Right atrium auricular region (tissue), 2 donors: ENCODE data around the gene WWOX. TPM values are rescaled to one million over a fixed set of nuclear protein-coding genes. Genes with fewer than 3 reads are reported as not detected.

Experiments
- DNase-seq: peaks from one replicate; pipeline ENCODE4 v3.0.0-alpha.2; 2019; ENCODE audit warnings: low spot score
- H3K27ac ChIP-seq, 2 donors: fragments of 200-600 bp; sonication (generic); 1 replicate in 1 of 2; 2 replicates in 1 of 2; pipeline ENCODE4 v1.5.1; 2016 to 2019
- H3K27me3 ChIP-seq, 2 donors: fragments of 200-600 bp; sonication (generic); one replicate each; pipeline versions ENCODE4 v1.5.1 to v1.6.0; 2017 to 2019
- H3K36me3 ChIP-seq: fragments of 200-600 bp; sonication (generic); one replicate; pipeline ENCODE4 v1.5.1; 2016
- H3K4me1 ChIP-seq, 2 donors: fragments of 200-600 bp; sonication (generic); one replicate each; pipeline versions ENCODE4 v1.5.1 to v1.6.0; 2017 to 2019
- H3K4me3 ChIP-seq, 2 donors: fragments of 200-600 bp; sonication (generic); 1 replicate in 1 of 2; 2 replicates in 1 of 2; pipeline ENCODE4 v1.5.1; 2017 to 2019; ENCODE audit warnings: mild to moderate bottlenecking in 1 of 2, moderate library complexity in 1 of 2
- H3K9me3 ChIP-seq, 2 donors: fragments of 200-600 bp; sonication (generic); one replicate each; pipeline ENCODE4 v1.5.1; 2019
- CTCF ChIP-seq, 2 donors: fragments of 200-600 bp; sonication (generic); IDR thresholded peaks; one replicate each; pipeline ENCODE4 v1.5.1; 2019; ENCODE audit warnings: antibody characterized with exemption in 2 of 2
- total RNA-seq, 2 donors: library from RNA; depleted of rRNA; stranded (reverse); fragments of >200 nt; gene quantifications; one replicate each; pipeline ENCODE4 v1.1.0, GENCODE V29; 2016

Gene WWOX
- total RNA-seq, 2 donors from 2014 or later: 14.8 to 20.8 TPM

- H3K36me3 ChIP-seq: no peaks in the 10 kb centered on the region
- peaks cover 0 to 29% of the 10 kb centered on the region in 2 donors for H3K4me1 ChIP-seq
- no peak for TF ChIP-seq CTCF (IDR thresholded peaks at IDR 0.05)
- H3K9me3 ChIP-seq: no peaks in the 10 kb centered on the region
- DNase-seq: no peak
- no peak overlapping the region for H3K27ac ChIP-seq
- no peak overlapping the region for H3K4me3 ChIP-seq
- no peaks in the 10 kb centered on the region for H3K27me3 ChIP-seq
Measured at GRCh38 chr16:78129349-78129748, 29.9 kb downstream of the WWOX start.

- Histone ChIP-seq H3K9me3 (no peaks in the 10 kb centered on the region), H3K4me3 (no peak overlapping the region), H3K4me1 (peaks cover 0 to 29% of the 10 kb centered on the region in 2 donors), H3K36me3 (no peaks in the 10 kb centered on the region), H3K27ac (no peak overlapping the region), H3K27me3 (no peaks in the 10 kb centered on the region)
- no peak for DNase-seq
- no peak for TF ChIP-seq CTCF (IDR thresholded peaks at IDR 0.05)
Measured at GRCh38 chr16:78130083-78130608, 30.7 kb downstream of the WWOX start.

GRCh38 chr16:78130950-78131349 lies 31.5 kb downstream of the WWOX start:
- DNase-seq: no peak
- TF ChIP-seq CTCF (IDR thresholded peaks at IDR 0.05): no peak
- Histone ChIP-seq H3K36me3 (no peaks in the 10 kb centered on the region), H3K4me3 (no peak overlapping the region), H3K9me3 (no peaks in the 10 kb centered on the region), H3K27ac (no peak overlapping the region), H3K4me1 (peaks cover 0 to 29% of the 10 kb centered on the region in 2 donors), H3K27me3 (no peaks in the 10 kb centered on the region)

GRCh38 chr16:78133919-78134318 lies 34.5 kb downstream of the WWOX start:
- Histone ChIP-seq H3K36me3 (no peaks in the 10 kb centered on the region), H3K27ac (no peak overlapping the region), H3K4me1 (peaks cover 0 to 6% of the 10 kb centered on the region in 2 donors), H3K4me3 (no peak overlapping the region), H3K9me3 (no peaks in the 10 kb centered on the region), H3K27me3 (no peaks in the 10 kb centered on the region)
- DNase-seq: no peak
- no peak for TF ChIP-seq CTCF (IDR thresholded peaks at IDR 0.05)

GRCh38 chr16:78134944-78135619 lies 35.6 kb downstream of the WWOX start:
- Histone ChIP-seq H3K4me1 (no peaks in the 10 kb centered on the region), H3K36me3 (no peaks in the 10 kb centered on the region), H3K27ac (no peak overlapping the region), H3K4me3 (no peak overlapping the region), H3K9me3 (no peaks in the 10 kb centered on the region), H3K27me3 (no peaks in the 10 kb centered on the region)
- no peak for DNase-seq
- no peak for TF ChIP-seq CTCF (IDR thresholded peaks at IDR 0.05)

GRCh38 chr16:78137179-78137578 lies 37.7 kb downstream of the WWOX start:
- Histone ChIP-seq H3K36me3 (no peaks in the 10 kb centered on the region), H3K4me3 (no peak overlapping the region), H3K27me3 (no peaks in the 10 kb centered on the region), H3K27ac (no peak overlapping the region), H3K9me3 (no peaks in the 10 kb centered on the region), H3K4me1 (no peaks in the 10 kb centered on the region)
- no peak for TF ChIP-seq CTCF (IDR thresholded peaks at IDR 0.05)
- DNase-seq: no peak
